Muscle of leg (tissue), 11 donors: ENCODE measurements around the gene SCNN1B. TPM values are rescaled to one million over a fixed set of nuclear protein-coding genes. Genes with fewer than 3 reads are reported as not detected.
"Not testable (repeated sequence)": the region's sequence is repeated elsewhere in the genome, so short reads cannot be mapped to it uniquely, and the experiment has no call there.

Source experiments
- DNase-seq: peaks from one replicate; pipeline ENCODE4 v3.0.0; 2013
- H3K27ac ChIP-seq: one replicate; pipeline ENCODE4 v1.5.1; 2013; ENCODE audit warnings: mild to moderate bottlenecking, low read length, control low read depth
- H3K27me3 ChIP-seq: one replicate; pipeline ENCODE4 v1.6.1; 2013; ENCODE audit warnings: low read length; ENCODE audit not compliant: control insufficient read depth, insufficient read depth
- H3K36me3 ChIP-seq: one replicate; pipeline ENCODE4 v1.6.1; 2013; ENCODE audit warnings: low read length; ENCODE audit not compliant: control insufficient read depth, insufficient read depth
- H3K4me1 ChIP-seq: one replicate; pipeline ENCODE4 v1.6.1; 2013; ENCODE audit warnings: low read length; ENCODE audit not compliant: control insufficient read depth, insufficient read depth
- H3K4me3 ChIP-seq: one replicate; pipeline ENCODE4 v1.5.1; 2013; ENCODE audit warnings: low read length, control low read depth
- H3K9me3 ChIP-seq: replicated peaks from 2 replicates; pipeline ENCODE4 v1.6.1; 2013; ENCODE audit warnings: low read depth, low read length; ENCODE audit not compliant: control insufficient read depth
- whole genome bisulfite sequencing: methylation state at CpG from one replicate; pipeline ENCODE4 v1.1.5; 2013; ENCODE audit warnings: missing lambda C conversion rate; ENCODE audit not compliant: insufficient coverage; 5-methylcytosine and 5-hydroxymethylcytosine counted together
- polyA plus RNA-seq, 8 donors: library from polyadenylated mRNA; unstranded; fragments of 120-200 nt; gene quantifications; one replicate each; pipeline versions ENCODE4 v1.2.1 to v1.2.3, GENCODE V29; 2013; ENCODE audit warnings: inconsistent platforms in 1 of 8, low replicate concordance in 1 of 8; ENCODE audit not compliant: insufficient read length in 8 of 8, insufficient read depth in 1 of 8
- total RNA-seq: library from RNA; stranded (reverse); fragments of 120-200 nt; gene quantifications from one replicate; pipeline ENCODE4 v1.2.4, GENCODE V29; 2013

SCNN1B gene
- total and polyA plus RNA-seq, 9 donors, result 0.04 to 0.68 (median 0.16) TPM; not detected in 3

GRCh38 chr16:23377071-23377931 lies 75.2 kb downstream of the SCNN1B start:
- H3K27ac ChIP-seq, result no peak overlapping the region

DNA sequence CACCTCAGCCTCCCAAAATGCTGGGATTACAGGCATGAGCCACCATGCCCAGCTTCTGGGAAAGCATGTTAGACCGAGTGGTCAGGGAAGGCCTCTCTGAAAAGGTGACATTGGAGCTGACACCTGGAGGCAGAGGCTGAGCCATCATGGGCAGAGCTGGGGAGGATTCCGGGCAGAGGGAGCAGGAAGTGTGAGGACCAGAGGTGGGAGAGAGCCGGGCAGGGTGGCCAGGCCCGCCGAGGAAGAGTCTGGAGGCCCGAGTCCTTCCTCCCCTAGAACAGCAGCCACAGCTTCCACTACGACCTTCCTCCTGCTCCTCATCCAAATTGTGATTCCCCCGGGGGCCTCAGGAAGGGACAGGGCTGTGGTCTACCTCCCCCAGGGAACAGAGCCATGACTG lies 76.2 kb downstream of the SCNN1B start:
- no peaks in the 10 kb centered on the region for H3K36me3 ChIP-seq
- no peaks in the 10 kb centered on the region for H3K27me3 ChIP-seq
- H3K4me1 ChIP-seq, result no peaks in the 10 kb centered on the region
- H3K9me3 ChIP-seq, result no peaks in the 10 kb centered on the region
- H3K27ac ChIP-seq, result no peak overlapping the region
- H3K4me3 ChIP-seq, result no peak overlapping the region
- no peak for DNase-seq
- WGBS, result 58% methylated on average over 4 of the region's 8 CpGs

More at GRCh38 chr16:23377071-23377931, 75.2 kb downstream of the SCNN1B start:
- H3K36me3 ChIP-seq, result no peaks in the 10 kb centered on the region
- WGBS, result 91% methylated on average over 7 of the region's 9 CpGs
- no peaks in the 10 kb centered on the region for H3K4me1 ChIP-seq
- H3K4me3 ChIP-seq, result no peak overlapping the region
- DNase-seq, result no peak
- H3K27me3 ChIP-seq, result no peaks in the 10 kb centered on the region
- H3K9me3 ChIP-seq, result no peaks in the 10 kb centered on the region

DNA sequence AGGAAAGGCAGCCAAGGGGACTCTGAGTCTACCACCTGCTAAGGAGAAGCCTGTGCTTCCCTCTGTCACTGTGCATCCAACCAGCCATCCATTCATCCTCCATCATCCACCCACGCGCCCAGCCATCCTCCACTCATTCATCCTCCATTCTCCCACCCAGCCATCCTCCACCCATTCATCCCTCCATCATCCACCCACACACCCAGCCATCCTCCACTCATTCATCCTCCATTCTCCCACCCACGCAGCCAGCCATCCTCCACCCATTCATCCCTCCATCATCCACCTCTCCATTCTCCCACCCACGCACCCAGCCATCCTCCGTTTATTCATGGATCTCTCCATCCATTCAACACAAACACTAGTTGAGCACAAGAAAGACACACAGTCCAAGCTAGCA lies 76.8 kb downstream of the SCNN1B start:
- Histone ChIP-seq H3K4me1 (no peaks in the 10 kb centered on the region), H3K36me3 (no peaks in the 10 kb centered on the region), H3K27ac (no peak overlapping the region), H3K4me3 (no peak overlapping the region), H3K9me3 (no peaks in the 10 kb centered on the region), H3K27me3 (no peaks in the 10 kb centered on the region)
- DNase-seq, result no peak
- 82% methylated on average over 4 of the region's 5 CpGs for WGBS

- Histone ChIP-seq H3K4me3 (no peak overlapping the region), H3K4me1 (no peaks in the 10 kb centered on the region), H3K36me3 (no peaks in the 10 kb centered on the region), H3K27me3 (no peaks in the 10 kb centered on the region), H3K27ac (no peak overlapping the region), H3K9me3 (no peaks in the 10 kb centered on the region)
- WGBS, result 90% methylated on average over 2 of the region's 10 CpGs
- no peak for DNase-seq
Measured at GRCh38 chr16:23379707-23380106, 77.6 kb downstream of the SCNN1B start.

- Histone ChIP-seq H3K4me1 (no peaks in the 10 kb centered on the region), H3K9me3 (no peaks in the 10 kb centered on the region), H3K27me3 (no peaks in the 10 kb centered on the region), H3K36me3 (no peaks in the 10 kb centered on the region), H3K4me3 (no peak overlapping the region), H3K27ac (no peak overlapping the region)
- WGBS, result 87% methylated on average over 20 of the region's 20 CpGs
- no peak for DNase-seq
Measured at GRCh38 chr16:23380501-23380951, 78.4 kb downstream of the SCNN1B start.

DNA sequence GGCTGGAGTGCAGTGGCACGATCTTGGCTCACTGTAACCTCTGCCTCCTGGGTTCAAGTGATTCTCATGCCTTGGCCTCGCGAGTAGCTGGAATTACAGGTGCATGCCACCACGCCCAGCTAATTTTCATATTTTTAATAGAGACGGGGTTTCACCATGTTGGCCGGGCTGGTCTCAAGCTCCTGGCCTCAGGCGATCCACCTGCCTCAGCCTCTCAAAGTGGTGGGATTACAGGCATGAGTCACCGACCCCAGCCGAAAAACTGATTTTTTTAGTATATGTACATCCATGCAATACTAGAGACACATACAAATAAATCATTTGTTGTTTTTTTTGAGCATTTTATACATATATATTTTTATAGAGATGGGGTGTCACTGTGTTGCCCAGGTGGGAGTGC lies 79.6 kb downstream of the SCNN1B start:
- not testable (repeated sequence) for H3K27ac ChIP-seq, H3K36me3 ChIP-seq, DNase-seq, H3K27me3 ChIP-seq, H3K4me1 ChIP-seq, H3K9me3 ChIP-seq, H3K4me3 ChIP-seq
- WGBS, result 85% methylated on average over 6 of the region's 9 CpGs

- no peaks in the 10 kb centered on the region for H3K27me3 ChIP-seq
- no peaks in the 10 kb centered on the region for H3K9me3 ChIP-seq
- no peaks in the 10 kb centered on the region for H3K36me3 ChIP-seq
- no peak for DNase-seq
- no peaks in the 10 kb centered on the region for H3K4me1 ChIP-seq
- no peak overlapping the region for H3K27ac ChIP-seq
- H3K4me3 ChIP-seq, result no peak overlapping the region
- WGBS, result 70% methylated on average over 3 of the region's 6 CpGs
Measured at GRCh38 chr16:23382279-23382678, 80.2 kb downstream of the SCNN1B start.

DNA sequence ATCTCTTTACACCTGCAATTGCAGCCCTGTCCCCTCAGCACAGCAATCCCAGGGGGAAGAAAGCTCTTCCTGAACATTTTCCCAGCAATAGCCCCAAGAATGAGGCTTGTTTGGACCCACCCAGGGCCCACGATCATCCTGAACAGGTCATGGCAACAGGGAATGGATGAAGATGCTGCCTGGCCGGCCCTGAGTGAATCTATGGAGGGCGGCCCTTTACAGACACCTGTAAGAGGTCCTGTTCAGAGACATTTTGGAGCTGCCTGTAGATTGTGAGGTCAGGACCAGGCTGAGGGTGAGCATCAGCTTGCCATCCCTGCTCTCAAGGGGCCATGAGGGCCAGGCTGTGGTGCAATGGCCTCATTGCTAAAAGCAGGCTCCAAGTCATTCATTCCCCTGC lies 81.8 kb downstream of the SCNN1B start:
- DNase-seq, result no peak
- Histone ChIP-seq H3K27ac (no peak overlapping the region), H3K27me3 (no peaks in the 10 kb centered on the region), H3K9me3 (no peaks in the 10 kb centered on the region), H3K36me3 (peaks cover 8% of the 10 kb centered on the region), H3K4me3 (no peak overlapping the region), H3K4me1 (no peaks in the 10 kb centered on the region)
- 68% methylated on average over 3 of the region's 3 CpGs for WGBS

- no peak overlapping the region for H3K4me3 ChIP-seq
- DNase-seq, result no peak
- no peaks in the 10 kb centered on the region for H3K27me3 ChIP-seq
- H3K4me1 ChIP-seq, result no peaks in the 10 kb centered on the region
- H3K9me3 ChIP-seq, result no peaks in the 10 kb centered on the region
- H3K27ac ChIP-seq, result no peak overlapping the region
- peaks cover 18% of the 10 kb centered on the region for H3K36me3 ChIP-seq
- WGBS, result 88% methylated on average over 4 of the region's 10 CpGs
Measured at GRCh38 chr16:23384878-23385277, 82.8 kb downstream of the SCNN1B start.

GRCh38 chr16:23385441-23385840 lies 83.3 kb downstream of the SCNN1B start:
- Histone ChIP-seq H3K27ac (no peak overlapping the region), H3K27me3 (no peaks in the 10 kb centered on the region), H3K4me3 (no peak overlapping the region), H3K36me3 (peaks cover 20% of the 10 kb centered on the region), H3K4me1 (no peaks in the 10 kb centered on the region), H3K9me3 (no peaks in the 10 kb centered on the region)
- WGBS, result 94% methylated on average over 14 of the region's 15 CpGs
- no peak for DNase-seq
